Measurements from ENCODE around the gene PKIG. TPM values are rescaled to one million over a fixed set of nuclear protein-coding genes. Genes with fewer than 3 reads are reported as not detected.

PKIG gene
- total and polyA plus RNA-seq, 10 of the 15 experiments (the other 5 are each of a cell fraction or from before 2014, with no cell fraction given) = 5.7 to 82.3 (median 39.7) TPM

- TF ChIP-seq, protein P1, sequence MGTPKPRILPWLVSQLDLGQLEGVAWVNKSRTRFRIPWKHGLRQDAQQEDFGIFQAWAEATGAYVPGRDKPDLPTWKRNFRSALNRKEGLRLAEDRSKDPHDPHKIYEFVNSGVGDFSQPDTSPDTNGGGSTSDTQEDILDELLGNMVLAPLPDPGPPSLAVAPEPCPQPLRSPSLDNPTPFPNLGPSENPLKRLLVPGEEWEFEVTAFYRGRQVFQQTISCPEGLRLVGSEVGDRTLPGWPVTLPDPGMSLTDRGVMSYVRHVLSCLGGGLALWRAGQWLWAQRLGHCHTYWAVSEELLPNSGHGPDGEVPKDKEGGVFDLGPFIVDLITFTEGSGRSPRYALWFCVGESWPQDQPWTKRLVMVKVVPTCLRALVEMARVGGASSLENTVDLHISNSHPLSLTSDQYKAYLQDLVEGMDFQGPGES (IDR thresholded peaks at IDR 0.05) = no peak
- TF ChIP-seq HCFC1 (IDR thresholded peaks at IDR 0.05; ENCODE audit: low read length) (no peak), MEF2A (IDR thresholded peaks at IDR 0.05; ENCODE audit: insufficient read depth, low read depth, low read length) (no peak), NR2C2 (IDR thresholded peaks at IDR 0.05; ENCODE audit: borderline replicate concordance, control insufficient read depth, insufficient read length, low read depth) (no peak), CEBPZ (IDR thresholded peaks at IDR 0.05; ENCODE audit: low read depth, low read length) (no peak), ZBED1 (IDR thresholded peaks at IDR 0.05; ENCODE audit: borderline replicate concordance) (no peak), FOXK2 (IDR thresholded peaks at IDR 0.05) (no peak), RAD51 (IDR thresholded peaks at IDR 0.05) (no peak), JUND (IDR thresholded peaks at IDR 0.05; ENCODE audit: low read depth, low read length) (no peak), POLR2AphosphoS2 (IDR thresholded peaks at IDR 0.05; ENCODE audit: low read depth, low read length) (0 out of 2 replicates have a peak, but pooled peaks have one; percentile 37), RELB (IDR thresholded peaks at IDR 0.05; ENCODE audit: low read depth) (peak; percentile 81), USF1 (IDR thresholded peaks at IDR 0.05; ENCODE audit: borderline replicate concordance, extremely low read length, insufficient read depth, low read depth, low read length) (no peak), HDAC6 (IDR thresholded peaks at IDR 0.05; ENCODE audit: unreplicated experiment) (no peak), FOS (IDR thresholded peaks at IDR 0.05; ENCODE audit: borderline replicate concordance, extremely low read depth, insufficient read length) (no peak), STAT3 (IDR thresholded peaks at IDR 0.05; ENCODE audit: low read depth, low read length) (no peak), NBN (IDR thresholded peaks at IDR 0.05) (peak; percentile 93), CHD2 (IDR thresholded peaks at IDR 0.05; ENCODE audit: borderline replicate concordance, low read depth, low read length) (peak; percentile 87), ZNF217 (IDR thresholded peaks at IDR 0.05) (no peak), NR2C1 (IDR thresholded peaks at IDR 0.05) (no peak), CEBPB (IDR thresholded peaks at IDR 0.05; ENCODE audit: borderline replicate concordance in 1 of 2, low read depth in 2 of 2, low read length in 2 of 2) (no peak), YBX1 (IDR thresholded peaks at IDR 0.05) (no peak)
- TF ChIP-seq, protein P2, sequence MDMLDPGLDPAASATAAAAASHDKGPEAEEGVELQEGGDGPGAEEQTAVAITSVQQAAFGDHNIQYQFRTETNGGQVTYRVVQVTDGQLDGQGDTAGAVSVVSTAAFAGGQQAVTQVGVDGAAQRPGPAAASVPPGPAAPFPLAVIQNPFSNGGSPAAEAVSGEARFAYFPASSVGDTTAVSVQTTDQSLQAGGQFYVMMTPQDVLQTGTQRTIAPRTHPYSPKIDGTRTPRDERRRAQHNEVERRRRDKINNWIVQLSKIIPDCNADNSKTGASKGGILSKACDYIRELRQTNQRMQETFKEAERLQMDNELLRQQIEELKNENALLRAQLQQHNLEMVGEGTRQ (IDR thresholded peaks at IDR 0.05; ENCODE audit: borderline replicate concordance, low read depth, low read length) = no peak
Measured at GRCh38 chr20:44642203-44643153, 60.1 kb downstream of the PKIG start (continued).
